GM21717 (cell line): ENCODE measurements around the gene CHMP2A.
"Not testable (repeated sequence)": the region's sequence is repeated elsewhere in the genome, so short reads cannot be mapped to it uniquely, and the experiment has no call there.

Source experiments
- ATAC-seq: cut with Tn5 transposase; IDR thresholded peaks from one replicate; pipeline ENCODE4 v1.9.1; 2021; ENCODE audit warnings: mild to moderate bottlenecking, moderate library complexity; ENCODE audit not compliant: unreplicated experiment

CHMP2A gene

DNA sequence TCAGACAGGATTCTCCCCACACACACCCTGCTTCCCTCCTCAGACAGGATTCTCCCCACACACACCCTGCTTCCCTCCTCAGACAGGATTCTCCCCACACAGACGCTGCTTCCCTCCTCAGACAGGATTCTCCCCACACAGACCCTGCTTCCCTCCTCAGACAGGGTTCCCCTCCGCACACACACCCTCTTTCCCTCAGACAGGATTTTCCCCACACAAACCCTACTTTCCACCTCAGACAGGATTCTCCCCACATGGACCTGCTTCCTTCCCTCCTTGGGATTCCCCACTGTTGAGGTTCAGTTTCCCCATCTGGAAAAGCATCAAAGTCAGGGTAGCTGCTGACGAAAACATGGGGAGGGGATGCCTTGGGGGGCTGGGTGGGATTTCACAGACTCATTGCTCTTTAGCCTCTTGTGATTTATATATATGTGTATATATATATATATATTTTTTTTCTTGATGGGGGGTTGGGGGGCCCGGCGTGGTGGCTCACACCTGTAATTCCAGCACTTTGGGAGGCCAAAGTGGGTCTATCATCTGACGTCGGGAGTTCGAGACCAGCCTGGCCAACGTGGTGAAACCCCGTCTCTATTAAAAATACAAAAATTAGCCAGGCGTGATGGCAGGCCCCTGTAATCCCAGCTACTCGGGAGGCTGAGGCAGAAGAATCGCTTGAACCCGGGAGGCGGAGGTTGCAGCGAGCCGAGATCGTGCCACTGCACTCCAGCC lies 12.1 kb downstream of the CHMP2A start:
- ATAC-seq: not testable (repeated sequence)

DNA sequence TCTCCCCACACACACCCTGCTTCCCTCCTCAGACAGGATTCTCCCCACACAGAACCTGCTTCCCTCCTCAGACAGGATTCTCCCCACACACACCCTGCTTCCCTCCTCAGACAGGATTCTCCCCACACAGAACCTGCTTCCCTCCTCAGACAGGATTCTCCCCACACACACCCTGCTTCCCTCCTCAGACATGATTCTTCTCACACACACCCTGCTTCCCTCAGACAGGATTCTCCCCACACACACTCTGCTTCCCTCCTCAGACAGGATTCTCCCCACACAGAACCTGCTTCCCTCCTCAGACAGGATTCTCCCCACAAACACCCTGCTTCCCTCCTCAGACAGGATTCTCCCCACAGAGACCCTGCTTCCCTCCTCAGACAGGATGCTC lies 15.7 kb downstream of the CHMP2A start:
- ATAC-seq: not testable (repeated sequence)

DNA sequence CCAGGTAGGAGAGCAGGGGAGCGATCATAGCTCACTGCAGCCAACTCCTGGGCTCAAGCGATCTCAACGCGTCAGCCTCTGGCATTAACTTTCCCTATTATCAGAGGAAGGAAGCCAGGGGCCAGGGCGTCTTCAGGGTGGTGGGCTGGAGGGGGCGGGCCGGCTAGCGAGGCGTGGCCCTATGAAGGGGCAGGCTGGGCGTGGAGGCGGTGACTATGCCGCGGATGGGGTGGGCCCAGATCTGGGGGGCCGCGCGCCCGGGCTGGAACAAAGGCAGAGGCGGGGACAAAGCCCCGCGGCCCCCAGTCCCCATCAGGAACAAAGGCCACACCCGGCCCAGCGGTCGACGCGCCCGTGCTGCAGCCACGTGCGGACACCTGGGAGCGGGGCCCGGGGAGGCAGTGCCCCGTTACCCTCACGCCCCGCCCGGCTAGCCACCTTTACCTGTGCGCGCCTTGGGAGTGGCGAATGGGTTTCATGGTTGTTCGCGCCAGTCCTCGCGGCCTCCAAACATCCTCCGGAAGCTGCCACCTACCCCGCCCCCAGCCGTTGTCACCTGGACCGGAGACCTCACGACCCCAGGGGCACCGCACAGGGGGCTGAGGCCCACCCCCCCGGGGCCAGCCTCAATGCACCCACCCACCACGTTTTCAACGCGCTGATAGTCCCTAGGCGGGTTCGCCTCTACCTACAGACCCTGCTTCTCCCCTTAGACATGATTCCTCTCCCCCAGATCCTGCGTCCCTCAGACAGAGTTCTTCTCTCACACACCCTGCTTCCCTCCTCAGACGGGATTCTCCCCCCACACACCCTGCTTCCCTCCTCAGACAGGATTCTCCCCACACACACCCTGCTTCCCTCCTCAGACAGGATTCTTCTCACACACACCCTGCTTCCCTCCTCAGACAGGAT lies 16.4 kb downstream of the CHMP2A start:
- no peak for ATAC-seq

DNA sequence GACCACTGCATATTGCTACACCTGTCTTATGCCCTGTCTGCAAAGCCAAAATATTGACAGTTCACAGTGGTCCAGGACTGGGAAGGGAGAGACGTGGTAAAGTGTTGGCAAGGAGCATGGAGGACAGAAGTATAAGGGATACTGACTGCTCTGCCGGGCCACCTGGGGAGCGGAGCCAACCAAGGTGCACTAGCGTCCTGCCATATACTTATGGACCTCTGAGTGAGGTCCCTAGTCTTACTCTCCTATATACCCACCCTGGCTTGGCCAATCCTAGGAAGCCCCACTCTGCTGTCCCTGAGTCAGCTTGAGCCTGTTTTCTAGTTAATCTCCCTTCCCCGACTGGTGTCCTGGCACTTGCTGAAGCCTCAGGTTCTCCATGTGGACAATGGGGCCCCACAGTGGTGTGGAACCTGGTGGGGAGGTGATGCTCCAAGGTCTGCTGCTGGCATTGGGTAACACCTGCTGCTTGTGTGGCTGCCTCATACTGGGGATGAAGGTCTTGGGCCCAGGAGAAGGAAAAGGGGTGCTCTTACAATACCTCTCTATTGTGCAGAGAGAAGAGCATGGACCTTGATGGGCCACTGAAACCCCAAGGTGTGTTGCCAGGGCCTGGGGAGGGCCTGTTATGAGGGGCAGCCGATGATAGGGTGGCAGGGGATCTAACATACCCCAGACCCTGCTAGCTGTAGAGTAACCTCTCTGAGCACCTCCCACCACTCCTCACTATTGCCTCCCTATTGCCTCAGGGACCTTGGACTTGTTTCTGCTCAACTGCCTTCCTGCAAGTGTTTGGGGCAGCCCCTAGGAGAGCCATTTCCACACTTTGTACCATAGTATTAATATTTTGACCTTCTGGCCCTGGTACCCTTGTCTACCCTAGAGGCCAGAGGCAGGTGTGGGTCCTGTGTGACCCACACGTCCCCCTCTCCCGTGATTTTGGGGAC lies 17.8 kb downstream of the CHMP2A start:
- ATAC-seq: no peak

DNA sequence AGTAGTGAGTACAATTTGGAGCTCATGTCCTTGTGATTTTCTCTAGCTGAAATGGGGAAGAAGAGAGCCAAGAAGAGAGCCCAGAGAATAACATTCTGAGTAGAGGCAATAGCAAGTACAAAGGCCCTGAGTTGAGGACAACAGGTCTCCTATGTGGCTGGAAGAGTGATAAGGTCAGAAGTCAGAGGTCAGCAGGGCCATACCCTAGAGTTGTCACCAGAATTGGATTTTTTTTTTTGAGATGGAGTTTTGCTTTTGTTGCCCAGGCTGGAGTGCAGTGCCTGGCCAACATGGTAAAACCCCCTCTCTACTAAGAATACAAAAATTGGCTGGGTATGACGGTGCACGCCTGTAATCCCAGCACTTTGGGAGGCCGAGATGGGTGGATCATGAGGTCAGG lies 19.0 kb downstream of the CHMP2A start:
- ATAC-seq: no peak

DNA sequence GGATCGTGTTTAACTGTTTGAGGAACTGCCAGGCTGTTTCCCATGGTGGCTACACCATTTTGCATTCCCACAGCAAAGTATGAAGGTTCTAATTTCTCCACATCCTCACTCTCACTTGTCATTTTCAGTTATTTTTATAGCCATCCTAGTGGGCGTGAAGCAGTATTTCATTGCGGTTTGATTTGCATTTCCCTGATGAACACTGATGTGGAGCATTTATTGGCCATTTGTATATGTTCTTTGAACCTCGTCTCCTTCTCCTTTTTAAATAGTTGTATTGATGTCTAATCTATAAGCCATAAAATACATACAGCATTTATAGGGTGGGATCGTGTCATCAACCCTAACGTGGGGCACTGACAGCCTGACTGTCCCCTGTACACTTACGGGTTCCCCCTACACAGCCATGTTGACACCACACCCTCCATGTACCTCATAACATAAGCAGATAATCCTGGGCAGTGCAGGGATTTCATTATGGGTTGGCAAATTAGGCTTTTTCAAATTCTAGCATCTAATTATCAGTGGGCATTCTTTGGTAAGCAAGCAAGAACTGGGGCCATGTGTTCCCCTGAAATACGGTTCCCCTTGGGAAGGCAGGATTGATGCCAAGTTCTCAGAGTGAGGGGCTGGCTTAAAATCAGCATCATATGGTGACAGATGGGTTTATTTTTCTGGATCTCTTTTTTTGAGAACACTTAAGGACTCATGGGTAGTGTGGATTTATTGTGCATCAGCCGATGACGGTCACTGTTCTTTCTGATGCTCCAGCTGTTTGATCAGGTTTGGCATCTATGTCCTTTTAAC lies 23.7 kb downstream of the CHMP2A start:
- ATAC-seq: no peak

DNA sequence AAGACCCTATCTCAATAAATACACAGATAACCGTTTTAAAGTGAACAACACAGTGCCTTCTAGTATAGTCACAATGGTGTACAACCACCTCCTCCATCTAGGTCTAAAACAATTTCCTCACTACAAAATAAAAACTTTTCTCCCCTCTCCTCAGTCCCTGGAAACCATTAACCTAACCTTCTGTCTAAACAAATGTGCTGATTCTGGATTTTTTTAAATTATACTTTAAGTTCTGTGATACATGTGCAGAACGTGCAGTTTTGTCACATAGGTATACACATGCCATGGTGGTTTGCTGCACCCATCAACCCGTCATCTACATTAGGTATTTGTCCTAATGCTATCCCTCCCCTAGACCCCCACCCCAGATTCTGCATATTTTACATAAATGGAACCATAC lies 25.5 kb downstream of the CHMP2A start:
- ATAC-seq: no peak

DNA sequence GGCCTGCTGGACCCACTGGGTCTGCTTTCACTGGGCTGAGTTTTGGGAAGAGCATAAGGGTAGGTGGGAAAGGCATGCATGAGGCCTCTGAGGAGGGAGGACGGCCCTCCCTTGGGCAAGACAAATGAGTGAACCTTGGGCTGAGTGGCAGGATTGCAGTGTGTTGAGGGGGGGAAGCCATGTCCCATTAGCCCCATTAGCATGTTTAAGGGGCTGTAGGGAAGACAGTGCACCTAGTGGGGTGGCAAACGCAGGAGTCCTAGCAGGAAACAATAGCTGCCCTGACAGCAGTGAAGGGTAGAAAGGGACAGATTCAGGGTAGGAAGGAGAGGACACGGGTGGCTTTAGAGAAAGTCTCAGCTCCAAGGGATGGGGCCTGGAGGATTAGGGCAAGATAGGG lies 32.2 kb downstream of the CHMP2A start:
- no peak for ATAC-seq

DNA sequence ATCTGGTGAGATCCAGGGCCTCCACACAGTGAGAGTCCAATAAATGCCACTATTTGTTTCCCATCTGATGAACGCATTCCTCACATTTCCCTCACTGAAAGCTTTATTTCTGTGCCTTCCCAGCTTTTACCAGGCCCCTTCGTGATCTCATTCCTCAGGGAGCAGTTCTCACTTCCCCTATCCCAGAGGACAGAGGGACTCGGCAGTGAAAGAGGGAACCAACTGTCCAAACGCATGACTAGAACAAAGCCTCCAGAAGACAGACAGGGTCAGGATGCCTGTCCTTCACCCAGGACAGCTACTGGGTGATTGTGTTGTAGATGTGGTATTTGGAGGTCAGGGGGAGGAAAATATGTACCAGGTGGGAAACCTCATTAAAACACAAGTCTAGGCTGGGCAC lies 33.3 kb downstream of the CHMP2A start:
- ATAC-seq: no peak

DNA sequence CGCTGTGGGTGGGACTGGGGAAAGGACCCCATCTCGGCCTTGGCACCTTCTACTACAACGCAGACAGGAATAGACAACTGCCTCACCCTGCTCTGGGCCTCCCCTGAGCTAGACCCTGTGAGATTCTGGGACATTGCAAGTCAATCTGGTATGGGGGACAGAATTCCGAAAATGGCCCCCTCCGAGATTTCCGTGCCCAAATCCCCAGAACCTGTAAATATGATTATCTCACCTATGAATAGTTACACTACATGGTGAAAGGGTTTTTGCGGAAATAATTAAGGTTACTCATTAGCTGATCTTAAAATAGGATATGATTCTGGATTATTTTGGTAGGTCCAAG lies 34.7 kb downstream of the CHMP2A start:
- ATAC-seq: no peak

DNA sequence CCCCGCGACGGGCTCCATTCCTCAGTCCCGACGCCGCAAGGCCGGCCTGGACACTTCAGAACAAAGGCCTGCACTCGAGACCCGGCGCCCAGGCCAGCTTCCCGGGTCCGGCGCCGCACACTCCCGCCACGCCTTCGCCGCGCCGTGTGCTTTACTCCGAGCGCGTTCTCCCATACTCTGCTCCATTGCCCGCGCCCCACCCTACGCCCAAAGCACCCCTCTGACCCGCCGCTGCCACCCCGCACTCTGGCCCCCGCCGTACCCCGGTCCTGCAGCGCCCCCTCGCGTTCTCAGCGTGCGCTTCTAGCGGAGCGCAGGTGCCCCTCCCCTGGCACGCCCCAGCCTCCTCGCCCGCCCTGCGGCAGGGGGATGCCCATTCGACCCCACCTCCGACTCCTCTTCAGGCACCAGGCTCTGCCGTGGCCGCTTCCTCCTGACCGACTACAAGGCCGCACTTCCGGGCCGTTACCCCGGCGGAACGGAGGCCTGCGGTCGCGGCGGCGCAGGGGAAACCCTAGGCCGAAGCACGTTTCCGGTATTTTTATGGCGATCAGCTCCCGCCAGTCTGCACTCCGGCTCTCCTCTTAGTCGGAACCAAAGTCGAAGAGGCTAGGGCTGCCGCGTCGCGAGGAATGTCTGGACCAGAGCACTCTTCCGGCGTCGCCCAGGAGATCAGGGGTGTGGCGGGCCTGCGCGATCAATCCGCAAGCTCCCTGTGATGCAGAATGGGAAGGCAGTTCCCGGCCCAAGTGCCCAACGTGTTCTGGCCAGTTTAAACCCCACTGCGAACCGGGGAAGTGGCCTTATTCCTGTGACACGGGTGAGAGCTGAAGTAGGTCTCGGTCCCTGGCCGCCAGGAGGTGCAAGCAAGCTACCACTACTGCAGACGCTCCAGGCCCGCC lies 35.3 kb downstream of the CHMP2A start, which contains the start of gene ZBTB45:
Gene ZBTB45, minus strand, starts transcription at position 456 of the 902 bp plus-strand sequence. CDS start 2,137 bp downstream, outside the sequence.
- ATAC-seq: peak; percentile 70

DNA sequence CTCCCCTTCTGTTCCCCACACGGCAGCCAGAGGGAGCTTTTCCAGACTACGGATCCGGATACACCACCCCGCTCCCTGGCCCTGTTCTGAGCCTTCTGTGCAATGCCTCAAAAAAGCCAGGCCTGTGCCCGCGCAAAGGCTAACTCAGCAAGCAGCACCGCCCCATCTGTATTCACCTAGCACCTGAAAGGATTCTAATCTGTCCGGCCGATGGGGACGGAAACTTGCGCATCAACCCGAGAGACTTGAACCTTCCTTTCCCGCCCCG lies 35.9 kb downstream of the CHMP2A start:
- no peak for ATAC-seq

DNA sequence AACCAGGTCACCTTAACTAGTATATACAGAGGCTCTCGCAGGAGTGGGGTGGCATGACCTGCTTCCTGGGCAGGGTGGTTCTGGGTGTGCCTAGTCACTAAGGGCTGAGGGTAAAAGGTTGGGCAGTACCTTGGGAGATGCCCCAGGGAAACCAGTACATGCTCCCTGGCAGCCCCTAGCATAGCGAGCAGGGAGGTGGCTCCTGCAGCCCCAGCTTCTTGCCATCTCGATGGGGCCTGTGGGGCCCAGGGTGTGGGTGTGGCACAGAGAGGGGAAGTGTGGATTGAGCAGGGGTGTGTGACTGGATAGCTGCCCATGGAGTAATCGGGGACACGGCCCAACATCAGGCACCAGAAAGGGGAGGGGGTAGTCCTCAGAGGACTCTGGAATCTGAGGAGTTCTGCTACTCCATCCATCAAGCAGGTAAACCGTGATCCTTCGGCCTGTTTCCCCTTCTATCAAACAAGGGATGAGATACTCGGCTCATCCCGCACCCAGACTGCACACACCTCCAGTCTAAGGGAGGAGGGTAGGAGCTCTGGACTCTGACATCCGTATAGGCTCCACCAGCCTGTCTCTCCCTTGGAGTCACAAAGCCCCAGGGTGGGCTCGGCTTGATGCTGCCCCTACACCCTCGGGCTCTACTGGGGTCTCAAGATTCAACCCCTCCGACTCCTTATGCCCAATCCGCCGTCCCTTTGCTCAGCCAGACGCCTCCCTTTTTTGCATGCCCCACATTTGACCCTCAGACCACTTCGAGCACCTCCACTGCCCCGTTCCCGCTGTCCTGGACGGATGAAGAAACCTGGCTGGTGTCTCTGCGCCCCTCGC lies 36.4 kb downstream of the CHMP2A start:
- no peak for ATAC-seq

DNA sequence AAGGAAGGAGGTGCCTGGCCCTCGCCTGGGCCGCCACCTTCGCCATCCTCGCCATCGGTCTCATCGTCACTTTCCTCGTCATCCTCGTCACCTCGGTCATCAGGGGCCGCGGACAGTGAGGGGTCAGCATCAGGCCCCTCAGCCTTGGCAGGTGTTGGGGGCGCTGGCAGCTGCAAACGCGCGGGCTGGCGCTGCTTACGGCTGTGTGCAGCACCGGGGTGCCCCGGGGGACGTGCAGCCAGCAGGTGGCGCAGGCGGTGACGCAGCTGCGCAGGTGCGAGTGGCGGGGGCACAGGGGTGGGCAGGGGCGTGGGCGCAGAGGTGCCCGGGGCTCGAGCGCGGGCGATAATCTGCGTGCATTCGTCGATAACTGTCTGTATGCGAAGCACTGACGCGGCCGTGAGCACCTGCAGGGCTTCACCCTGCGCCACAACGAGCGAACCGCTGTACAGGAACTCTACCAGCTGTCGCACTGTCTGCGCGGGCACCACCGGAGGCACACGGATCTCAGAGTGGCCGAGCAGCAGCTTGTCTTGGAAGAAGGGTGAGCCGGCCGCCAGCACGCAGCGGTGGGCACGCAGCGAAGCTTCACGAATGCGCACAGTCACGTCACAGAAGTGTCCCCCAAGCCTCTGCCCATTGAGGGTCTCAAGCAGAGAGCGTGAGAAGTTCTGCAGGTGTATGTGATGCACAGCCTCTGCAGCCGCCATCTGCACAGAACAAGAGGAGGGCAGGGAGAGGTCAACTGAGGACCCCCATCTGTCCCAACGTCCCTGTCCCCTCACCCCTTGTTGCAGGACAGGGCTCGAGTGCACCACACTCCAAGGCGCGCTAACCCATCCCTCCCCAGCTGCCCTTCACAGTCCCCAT lies 37.7 kb downstream of the CHMP2A start:
- ATAC-seq: no peak

DNA sequence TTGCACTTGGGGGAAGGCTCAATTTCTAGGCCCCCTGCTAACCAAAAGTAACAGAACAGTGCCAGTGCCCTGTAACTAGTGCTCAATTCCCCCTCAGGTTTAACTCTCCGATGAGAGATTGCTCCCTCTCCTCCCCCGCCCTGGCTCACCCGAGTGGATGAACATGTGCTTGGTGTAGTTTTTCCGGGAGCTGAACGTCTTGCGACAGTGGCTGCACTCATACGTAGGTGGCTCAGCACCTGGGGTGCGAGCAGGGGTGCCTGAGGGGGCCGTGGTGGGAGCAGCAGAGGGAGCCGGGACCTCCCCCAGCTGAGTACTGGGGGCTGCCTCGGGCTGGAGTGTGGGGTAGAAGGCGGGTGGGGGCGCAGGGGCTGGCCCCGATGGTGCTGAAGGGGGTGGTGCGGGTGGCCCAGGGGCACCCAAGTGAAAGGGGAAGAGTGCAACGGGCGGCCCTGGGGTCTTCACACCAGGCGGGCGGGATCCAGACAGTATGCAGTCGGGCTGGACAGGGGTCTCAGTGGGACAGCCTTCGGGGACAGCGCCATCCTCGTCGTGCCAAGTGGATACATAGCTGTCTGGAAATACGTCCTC lies 38.6 kb downstream of the CHMP2A start:
- ATAC-seq: no peak

DNA sequence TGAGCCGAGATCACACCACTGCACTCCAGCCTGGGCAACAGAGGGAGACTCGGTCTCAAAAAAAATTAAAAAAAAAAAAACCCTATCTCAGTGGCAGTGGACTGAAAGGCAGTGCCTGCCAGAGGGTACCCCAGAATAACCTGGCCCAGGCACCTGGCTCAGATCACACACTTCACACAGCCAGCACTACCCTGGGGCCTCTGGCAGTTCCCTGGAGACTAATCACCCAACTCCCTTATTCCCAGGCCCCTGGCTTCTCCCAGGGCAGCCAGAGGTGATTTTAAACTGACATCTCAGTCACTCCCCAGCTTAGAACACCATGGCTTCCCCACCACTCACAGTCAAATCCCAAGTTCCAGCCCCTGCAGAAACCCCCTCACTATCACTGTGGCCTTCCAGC lies 39.6 kb downstream of the CHMP2A start:
- no peak for ATAC-seq

DNA sequence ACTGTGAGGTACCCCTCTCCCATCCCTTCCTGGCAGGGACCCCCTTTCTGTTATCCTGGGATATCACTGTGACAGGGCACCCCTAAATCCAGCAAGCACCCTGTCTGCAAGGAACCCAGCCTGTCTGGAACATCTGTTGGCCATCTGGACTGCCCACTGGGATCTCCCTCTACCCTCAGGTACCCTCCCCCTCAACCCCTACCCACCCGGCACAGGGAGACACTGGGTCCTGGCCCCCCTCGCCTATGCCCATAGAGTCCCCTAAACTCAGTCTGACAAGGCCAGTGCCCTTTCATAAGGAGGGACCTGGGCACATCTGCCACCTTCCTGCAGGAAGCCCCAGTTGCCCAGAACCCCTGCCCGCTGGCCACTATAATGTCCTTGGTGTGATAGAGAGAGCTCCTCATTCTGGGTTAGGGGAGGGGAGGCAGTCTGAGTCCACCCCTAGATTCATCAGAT lies 40.3 kb downstream of the CHMP2A start:
- ATAC-seq: no peak
